ENCODE measurements around the gene FN1.
A peak's percentile ranks its signal among the peaks of the same experiment; 100 is the strongest.
"Not testable (repeated sequence)": the region's sequence is repeated elsewhere in the genome, so short reads cannot be mapped to it uniquely, and the experiment has no call there.

FN1 gene

GRCh38 chr2:215422676-215423075, 13.2 kb downstream of the FN1 start:
- DNase-seq (ENCODE audit: low spot score), result no peak

- no peak for DNase-seq (ENCODE audit: low spot score)
These were observed 13.9 kb downstream of the FN1 start for GRCh38 chr2:215421859-215422461.

- DNase-seq (ENCODE audit: low spot score), result no peak
These were observed 15.4 kb downstream of the FN1 start for GRCh38 chr2:215420471-215420935.

GRCh38 chr2:215419769-215420470, 15.9 kb downstream of the FN1 start:
- DNase-seq (ENCODE audit: low spot score), result no peak

- no peak for DNase-seq (ENCODE audit: low spot score)
These were observed 16.8 kb downstream of the FN1 start for GRCh38 chr2:215419113-215419512.

- DNase-seq (ENCODE audit: low spot score), result no peak
These were observed 17.6 kb downstream of the FN1 start for GRCh38 chr2:215418064-215418963.

- DNase-seq (ENCODE audit: low spot score), result no peak
These were observed 18.4 kb downstream of the FN1 start for GRCh38 chr2:215417400-215417951.

GRCh38 chr2:215416656-215417055, 19.2 kb downstream of the FN1 start:
- DNase-seq (ENCODE audit: low spot score), result no peak

- no peak for DNase-seq (ENCODE audit: low spot score)
These were observed 19.9 kb downstream of the FN1 start for GRCh38 chr2:215415820-215416577.

DNA sequence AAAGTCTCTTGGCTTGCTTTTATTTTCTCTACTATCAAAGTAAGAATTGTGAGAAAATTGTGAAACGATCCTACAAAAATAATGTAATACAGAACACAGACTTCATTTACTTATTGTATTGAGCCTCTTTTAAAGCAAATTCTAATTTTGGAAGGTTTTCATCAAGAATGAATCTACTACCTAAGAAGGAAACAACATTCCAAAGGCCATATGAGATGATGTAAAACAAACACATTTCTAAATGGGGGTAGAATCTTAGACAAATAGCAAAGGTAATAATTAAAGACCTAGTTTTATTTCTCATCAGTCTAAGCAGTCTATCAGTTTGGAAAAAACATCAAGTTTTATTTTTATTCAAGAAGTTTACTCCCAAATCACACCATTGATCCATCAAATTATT, 20.6 kb downstream of the FN1 start:
- no peak for DNase-seq (ENCODE audit: low spot score)

DNA sequence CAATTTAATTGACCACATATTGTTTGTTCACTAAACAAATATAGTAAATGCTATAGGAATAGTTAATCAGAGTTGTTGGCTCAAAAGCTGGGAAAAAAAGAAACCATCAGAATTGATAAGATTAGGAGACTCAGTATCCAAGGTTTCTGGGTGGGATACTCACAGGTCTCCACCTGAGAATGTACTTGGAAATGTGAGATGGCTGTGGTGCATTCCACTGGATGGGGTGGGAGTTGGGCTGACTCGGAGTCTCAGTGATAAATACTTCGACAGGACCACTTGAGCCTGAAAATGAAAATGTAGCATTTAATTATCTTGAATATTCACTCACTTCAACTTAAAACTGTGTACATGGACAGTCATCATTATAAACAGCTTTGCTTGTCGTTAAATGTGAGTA, 21.2 kb downstream of the FN1 start:
- no peak for DNase-seq (ENCODE audit: low spot score)

DNA sequence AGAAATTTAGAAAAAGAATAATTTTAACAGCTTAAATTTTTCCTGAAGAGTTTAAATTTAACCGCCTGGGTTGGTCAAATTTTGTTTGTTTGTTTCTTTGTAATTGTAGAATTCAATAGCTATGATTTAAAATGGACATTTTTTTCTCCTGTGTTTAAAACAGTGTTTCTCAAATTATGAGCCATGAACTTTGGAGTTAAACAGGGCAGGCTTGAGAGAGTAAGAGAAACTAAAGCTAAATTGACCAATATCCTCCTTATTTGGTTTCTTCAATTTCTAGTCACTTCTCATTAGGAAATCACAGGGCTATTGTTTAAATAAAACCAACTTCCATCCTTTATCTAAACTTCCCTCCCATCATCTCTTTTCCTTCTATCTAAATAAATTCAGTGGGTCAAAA, 21.9 kb downstream of the FN1 start:
- no peak for DNase-seq (ENCODE audit: low spot score)

DNA sequence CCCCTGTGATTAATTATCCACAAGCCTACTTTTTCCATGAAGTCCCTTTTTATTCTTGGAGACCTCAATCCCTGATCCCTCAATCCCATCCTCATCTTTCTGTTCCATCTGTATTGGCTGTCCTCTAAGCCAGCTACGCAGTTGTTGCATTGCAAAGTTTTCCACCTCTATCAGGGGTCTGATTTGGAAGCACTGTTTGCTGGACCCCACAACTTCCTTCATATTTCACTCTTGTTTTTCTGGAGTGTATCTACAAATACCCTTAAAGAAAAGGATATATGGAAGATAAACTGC, 22.4 kb downstream of the FN1 start:
- DNase-seq (ENCODE audit: low spot score), result no peak

DNA sequence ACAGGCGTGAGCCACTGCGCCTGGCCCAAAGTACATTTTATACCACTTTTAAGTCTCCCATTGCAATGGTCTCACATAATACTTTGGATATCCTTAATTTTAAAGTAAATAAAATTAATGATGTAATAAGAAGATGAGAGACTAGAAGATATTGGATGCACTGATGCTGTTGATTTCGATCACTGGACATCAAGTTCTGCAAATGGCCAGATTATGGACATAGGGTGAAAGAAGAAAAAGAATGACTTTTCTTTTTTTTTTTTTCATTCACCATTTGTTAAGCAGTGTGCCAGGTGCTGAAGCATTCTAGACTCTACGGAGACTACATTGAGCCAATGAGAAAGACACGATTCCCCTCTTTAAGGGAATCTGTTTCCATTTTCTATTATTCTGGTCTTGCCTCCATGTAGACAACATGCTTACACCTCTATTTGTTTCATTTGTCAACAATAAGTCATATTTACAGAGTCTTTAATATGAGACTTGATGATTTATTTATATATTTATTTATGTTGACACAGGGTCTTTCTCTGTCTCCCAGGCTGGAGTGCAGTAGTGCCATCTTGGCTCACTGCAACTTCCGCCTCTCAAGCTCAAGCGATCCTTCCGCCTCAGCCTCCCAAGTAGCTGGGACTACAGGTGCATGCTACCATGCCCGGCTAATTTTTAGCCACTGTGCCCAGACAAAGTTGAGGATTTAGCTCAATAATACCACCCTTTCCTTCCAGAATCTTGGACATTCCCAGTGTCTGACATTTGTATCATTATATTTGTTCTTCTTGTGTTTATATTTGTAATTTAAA, 23.7 kb downstream of the FN1 start:
- DNase-seq (ENCODE audit: low spot score), result no peak

GRCh38 chr2:215410932-215411285, 25.0 kb downstream of the FN1 start:
- DNase-seq (ENCODE audit: low spot score), result peak; percentile 75

DNA sequence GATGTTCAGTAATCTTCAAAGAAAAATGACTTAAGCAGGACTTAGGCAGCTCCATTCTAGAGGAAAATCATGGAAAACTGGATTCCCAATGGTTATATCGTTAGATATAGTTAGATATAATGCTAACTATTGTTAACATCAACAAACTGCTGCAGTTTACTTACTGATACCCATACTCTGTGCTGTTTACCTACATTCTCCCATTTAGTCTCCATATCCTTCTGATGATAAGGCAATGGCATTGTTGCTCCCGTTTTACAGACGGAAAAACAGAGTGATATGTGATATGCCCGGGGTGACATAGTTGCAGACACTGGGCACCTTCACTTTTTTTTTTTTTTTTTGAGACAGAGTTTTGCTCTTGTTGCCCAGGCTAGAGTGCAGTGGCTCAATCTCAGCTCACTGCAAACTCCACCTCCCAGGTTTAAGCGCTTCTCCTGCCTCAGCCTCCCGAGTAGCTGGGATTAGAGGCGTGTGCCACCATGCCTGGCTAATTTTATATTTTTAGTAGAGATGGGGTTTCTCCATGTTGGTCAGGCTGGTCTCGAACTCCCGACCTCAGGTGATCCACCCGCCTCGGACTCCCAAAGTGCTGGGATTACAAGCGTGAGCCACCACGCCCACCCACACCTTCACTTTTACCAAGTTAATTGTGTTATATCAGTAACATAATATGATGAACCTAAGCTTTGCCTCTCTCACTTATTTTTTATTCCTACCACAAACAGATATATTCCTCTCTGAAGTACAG, 25.5 kb downstream of the FN1 start:
- not testable (repeated sequence) for DNase-seq (ENCODE audit: low spot score)

GRCh38 chr2:215409331-215410127, 26.3 kb downstream of the FN1 start:
- no peak for DNase-seq (ENCODE audit: low spot score)

- not testable (repeated sequence) for DNase-seq (ENCODE audit: low spot score)
These were observed 27.4 kb downstream of the FN1 start for GRCh38 chr2:215408441-215408840.

GRCh38 chr2:215407590-215408264, 28.1 kb downstream of the FN1 start:
- no peak for DNase-seq (ENCODE audit: low spot score)

Measured in kidney capillary endothelial cell (primary cell).